ENCODE results near the gene APBA1.

APBA1 gene

GRCh38 chr9:69645488-69645887 is 26.7 kb downstream of the APBA1 start:
- TF ChIP-seq ZNF8 (CRISPR knock-in tag; IDR thresholded peaks at IDR 0.05) (no peak), PATZ1 (CRISPR knock-in tag; IDR thresholded peaks at IDR 0.05; ENCODE audit: borderline replicate concordance) (no peak), ESRRG (CRISPR knock-in tag; IDR thresholded peaks at IDR 0.05) (no peak), CSRNP3 (CRISPR knock-in tag; IDR thresholded peaks at IDR 0.05) (no peak), TOX (CRISPR knock-in tag; IDR thresholded peaks at IDR 0.05; ENCODE audit: borderline replicate concordance) (no peak), BACH2 (CRISPR knock-in tag; IDR thresholded peaks at IDR 0.05; ENCODE audit: borderline replicate concordance) (no peak), SNAI2 (CRISPR knock-in tag; IDR thresholded peaks at IDR 0.05) (no peak), ZFP3 (CRISPR knock-in tag; IDR thresholded peaks at IDR 0.05) (no peak), ISL1 (CRISPR knock-in tag; IDR thresholded peaks at IDR 0.05) (no peak), OSR1 (CRISPR knock-in tag; IDR thresholded peaks at IDR 0.05) (no peak), TCF4 (CRISPR knock-in tag; IDR thresholded peaks at IDR 0.05; ENCODE audit: borderline replicate concordance) (no peak), ZNF565 (CRISPR knock-in tag; conservative IDR thresholded peaks at IDR 0.05; ENCODE audit: low read depth) (no peak), ZFP30 (CRISPR knock-in tag; IDR thresholded peaks at IDR 0.05) (no peak), ARNTL (CRISPR knock-in tag; IDR thresholded peaks at IDR 0.05; ENCODE audit: borderline replicate concordance, low read depth) (no peak)
- ATAC-seq, result no peak

GRCh38 chr9:69643098-69643497 is 29.1 kb downstream of the APBA1 start:
- TF ChIP-seq ZNF70 (CRISPR knock-in tag; IDR thresholded peaks at IDR 0.05) (no peak), SNAI2 (CRISPR knock-in tag; IDR thresholded peaks at IDR 0.05) (no peak), ZNF565 (CRISPR knock-in tag; conservative IDR thresholded peaks at IDR 0.05; ENCODE audit: low read depth) (no peak)
- ATAC-seq, result no peak

- no peak for TF ChIP-seq ARNTL (CRISPR knock-in tag; IDR thresholded peaks at IDR 0.05; ENCODE audit: borderline replicate concordance, low read depth)
- no peak for TF ChIP-seq ZFP3 (CRISPR knock-in tag; IDR thresholded peaks at IDR 0.05)
- TF ChIP-seq ZC3H10 (CRISPR knock-in tag; IDR thresholded peaks at IDR 0.05), result no peak
- no peak for TF ChIP-seq OSR1 (CRISPR knock-in tag; IDR thresholded peaks at IDR 0.05)
- TF ChIP-seq RARB (CRISPR knock-in tag; IDR thresholded peaks at IDR 0.05), result no peak
- peak; percentile 17 for TF ChIP-seq ISL1 (CRISPR knock-in tag; IDR thresholded peaks at IDR 0.05)
- TF ChIP-seq PPARA (CRISPR knock-in tag; IDR thresholded peaks at IDR 0.05; ENCODE audit: borderline replicate concordance), result no peak
- no peak for TF ChIP-seq ESRRG (CRISPR knock-in tag; IDR thresholded peaks at IDR 0.05)
- no peak for TF ChIP-seq ZFP30 (CRISPR knock-in tag; IDR thresholded peaks at IDR 0.05)
- no peak for TF ChIP-seq GLIS3 (CRISPR knock-in tag; IDR thresholded peaks at IDR 0.05)
- peak; percentile 65 for TF ChIP-seq CREB5 (CRISPR knock-in tag; IDR thresholded peaks at IDR 0.05; ENCODE audit: low read depth)
- no peak for TF ChIP-seq TOX (CRISPR knock-in tag; IDR thresholded peaks at IDR 0.05; ENCODE audit: borderline replicate concordance)
- TF ChIP-seq CSDC2 (CRISPR knock-in tag; IDR thresholded peaks at IDR 0.05), result no peak
- ATAC-seq, result peak; percentile 97
Observed at GRCh38 chr9:69637817-69638200, 34.4 kb downstream of the APBA1 start.

GRCh38 chr9:69637193-69637816 is 34.9 kb downstream of the APBA1 start:
- peak; percentile 72 for ATAC-seq
- no peak for TF ChIP-seq TSHZ2 (CRISPR knock-in tag; IDR thresholded peaks at IDR 0.05)
- TF ChIP-seq CREB5 (CRISPR knock-in tag; IDR thresholded peaks at IDR 0.05; ENCODE audit: low read depth), result peak; percentile 82
- TF ChIP-seq POU6F1 (CRISPR knock-in tag; IDR thresholded peaks at IDR 0.05; ENCODE audit: borderline replicate concordance, low read depth), result peak; percentile 26; the same call in 1 of the 2 replicates
- no peak for TF ChIP-seq GLIS3 (CRISPR knock-in tag; IDR thresholded peaks at IDR 0.05)
- no peak for TF ChIP-seq BACH2 (CRISPR knock-in tag; IDR thresholded peaks at IDR 0.05; ENCODE audit: borderline replicate concordance)
- TF ChIP-seq SNAI2 (CRISPR knock-in tag; IDR thresholded peaks at IDR 0.05), result no peak
- no peak for TF ChIP-seq RARB (CRISPR knock-in tag; IDR thresholded peaks at IDR 0.05)
- no peak for TF ChIP-seq ESRRG (CRISPR knock-in tag; IDR thresholded peaks at IDR 0.05)
- no peak for TF ChIP-seq OSR1 (CRISPR knock-in tag; IDR thresholded peaks at IDR 0.05)
- no peak for TF ChIP-seq ZNF565 (CRISPR knock-in tag; conservative IDR thresholded peaks at IDR 0.05; ENCODE audit: low read depth)
- no peak for TF ChIP-seq ZNF70 (CRISPR knock-in tag; IDR thresholded peaks at IDR 0.05)
- no peak for TF ChIP-seq ZFP3 (CRISPR knock-in tag; IDR thresholded peaks at IDR 0.05)
- TF ChIP-seq ARNTL (CRISPR knock-in tag; IDR thresholded peaks at IDR 0.05; ENCODE audit: borderline replicate concordance, low read depth), result no peak
- no peak for TF ChIP-seq ZFP30 (CRISPR knock-in tag; IDR thresholded peaks at IDR 0.05)

Measured in SK-N-SH treated with all-trans-retinoic acid at 6 μM for 48 hours (cell line).